Lower leg skin (tissue), 4 donors: Measurements from ENCODE around the gene SPAG7. TPM values are rescaled to one million over a fixed set of nuclear protein-coding genes. Genes with fewer than 3 reads are reported as not detected.
"Not testable (repeated sequence)": the region's sequence is repeated elsewhere in the genome, so short reads cannot be mapped to it uniquely, and the experiment has no call there.

ENCODE experiments used
- DNase-seq, 2 donors: peaks; one replicate each; pipeline ENCODE4 v3.0.0-alpha.2; 2019; ENCODE audit warnings: low spot score in 2 of 2
- H3K4me3 ChIP-seq: fragments of 200-600 bp; sonication (generic); 2 replicates; pipeline ENCODE4 v1.5.1; 2017; ENCODE audit warnings: mild to moderate bottlenecking, low read depth; ENCODE audit not compliant: poor library complexity, severe bottlenecking
- POLR2A ChIP-seq, 2 donors: fragments of 450-650 bp; IDR thresholded peaks; one replicate each; pipeline ENCODE4 v1.6.1; 2016 to 2017; ENCODE audit warnings: antibody characterized with exemption in 2 of 2, mild to moderate bottlenecking in 1 of 2, moderate library complexity in 1 of 2
- WGBS, 2 donors: methylation state at CpG; one replicate each; pipeline ENCODE4 v1.1.5; 2018; 5-methylcytosine and 5-hydroxymethylcytosine counted together
- intact Hi-C: fragments of 100-400 bp; cut with DNase I; formaldehyde crosslinking; loops from one replicate; pipeline ENCODE4 v1.15.0; 2023; ENCODE audit warnings: low total_unique reads
- total RNA-seq, 4 donors: library from RNA; depleted of rRNA; stranded (reverse); fragments of >200 nt; gene quantifications; one replicate each; pipeline ENCODE4 v1.1.0, GENCODE V29; 2016
- TF ChIP-seq, protein P1 (sequence below), 3 donors: fragments of 450-650 bp; IDR thresholded peaks; one replicate each; pipeline ENCODE4 v1.5.1; 2016; ENCODE audit warnings: antibody characterized with exemption in 3 of 3, mild to moderate bottlenecking in 3 of 3, moderate library complexity in 2 of 3

The SPAG7 gene
- total RNA-seq, 4 donors from 2014 or later: 35.1 to 64.0 (median 51.7) TPM

DNA sequence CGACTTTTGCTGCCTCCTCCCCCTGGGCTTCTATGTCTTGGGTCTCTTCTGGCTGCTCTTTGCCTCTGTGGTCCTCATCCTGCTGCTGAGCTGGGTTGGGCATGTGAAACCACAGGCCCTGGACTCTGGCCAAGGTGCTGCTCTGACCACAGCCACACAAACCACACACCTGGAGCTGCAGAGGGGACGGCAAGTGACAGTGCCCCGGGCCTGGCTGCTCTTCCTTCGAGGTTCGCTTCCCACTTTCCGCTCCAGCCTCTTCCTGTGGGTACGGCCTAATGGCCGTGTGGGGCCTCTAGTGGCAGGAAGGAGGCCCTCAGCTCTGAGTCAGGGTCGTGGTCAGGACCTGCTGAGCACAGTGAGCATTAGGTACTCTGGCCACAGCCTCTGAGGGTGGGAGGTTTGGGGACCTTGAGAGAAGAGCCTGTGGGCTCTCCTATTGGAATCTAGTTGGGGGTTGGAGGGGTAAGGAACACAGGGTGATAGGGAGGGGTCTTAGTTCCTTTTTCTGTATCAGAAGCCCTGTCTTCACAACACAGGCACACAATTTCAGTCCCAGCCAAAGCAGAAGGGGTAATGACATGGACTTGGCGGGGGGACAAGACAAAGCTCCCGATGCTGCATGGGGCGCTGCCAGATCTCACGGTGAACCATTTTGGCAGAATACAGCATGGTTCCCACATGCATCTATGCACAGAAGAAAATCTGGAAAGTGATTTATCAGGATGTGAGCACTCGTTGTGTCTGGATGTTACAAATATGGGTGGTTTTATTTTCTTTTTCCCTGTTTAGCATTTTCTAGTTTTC is 33.2 kb downstream of the SPAG7 start:
- intact Hi-C loops: no loop called here
- 25% methylated on average over 14 of the region's 14 CpGs for WGBS, 2 donors
- DNase-seq: no peak
- no peak for TF ChIP-seq POLR2A (IDR thresholded peaks at IDR 0.05)
- TF ChIP-seq, protein P1, sequence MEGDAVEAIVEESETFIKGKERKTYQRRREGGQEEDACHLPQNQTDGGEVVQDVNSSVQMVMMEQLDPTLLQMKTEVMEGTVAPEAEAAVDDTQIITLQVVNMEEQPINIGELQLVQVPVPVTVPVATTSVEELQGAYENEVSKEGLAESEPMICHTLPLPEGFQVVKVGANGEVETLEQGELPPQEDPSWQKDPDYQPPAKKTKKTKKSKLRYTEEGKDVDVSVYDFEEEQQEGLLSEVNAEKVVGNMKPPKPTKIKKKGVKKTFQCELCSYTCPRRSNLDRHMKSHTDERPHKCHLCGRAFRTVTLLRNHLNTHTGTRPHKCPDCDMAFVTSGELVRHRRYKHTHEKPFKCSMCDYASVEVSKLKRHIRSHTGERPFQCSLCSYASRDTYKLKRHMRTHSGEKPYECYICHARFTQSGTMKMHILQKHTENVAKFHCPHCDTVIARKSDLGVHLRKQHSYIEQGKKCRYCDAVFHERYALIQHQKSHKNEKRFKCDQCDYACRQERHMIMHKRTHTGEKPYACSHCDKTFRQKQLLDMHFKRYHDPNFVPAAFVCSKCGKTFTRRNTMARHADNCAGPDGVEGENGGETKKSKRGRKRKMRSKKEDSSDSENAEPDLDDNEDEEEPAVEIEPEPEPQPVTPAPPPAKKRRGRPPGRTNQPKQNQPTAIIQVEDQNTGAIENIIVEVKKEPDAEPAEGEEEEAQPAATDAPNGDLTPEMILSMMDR (IDR thresholded peaks at IDR 0.05): no peak
- H3K4me3 ChIP-seq: no peak overlapping the region

DNA sequence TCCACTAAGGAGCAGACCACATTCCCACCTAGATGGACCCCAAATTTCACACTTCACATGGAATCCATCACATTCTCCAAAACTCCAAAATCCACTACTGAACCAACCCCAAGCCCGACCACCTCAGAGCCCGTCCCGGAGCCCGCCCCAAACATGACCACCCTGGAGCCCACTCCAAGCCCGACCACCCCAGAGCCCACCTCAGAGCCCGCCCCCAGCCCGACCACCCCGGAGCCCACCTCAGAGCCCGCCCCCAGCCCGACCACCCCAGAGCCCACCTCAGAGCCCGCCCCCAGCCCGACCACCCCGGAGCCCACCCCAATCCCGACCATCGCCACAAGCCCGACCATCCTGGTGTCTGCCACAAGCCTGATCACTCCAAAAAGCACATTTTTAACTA is 34.0 kb downstream of the SPAG7 start:
- intact Hi-C loops: no loop called here
- TF ChIP-seq POLR2A (IDR thresholded peaks at IDR 0.05): no peak
- TF ChIP-seq, protein P1 (IDR thresholded peaks at IDR 0.05): no peak
- WGBS, 2 donors: 74 to 81% methylated on average over 11 to 14 of the region's 16 CpGs
- H3K4me3 ChIP-seq: no peak overlapping the region
- no peak for DNase-seq

DNA sequence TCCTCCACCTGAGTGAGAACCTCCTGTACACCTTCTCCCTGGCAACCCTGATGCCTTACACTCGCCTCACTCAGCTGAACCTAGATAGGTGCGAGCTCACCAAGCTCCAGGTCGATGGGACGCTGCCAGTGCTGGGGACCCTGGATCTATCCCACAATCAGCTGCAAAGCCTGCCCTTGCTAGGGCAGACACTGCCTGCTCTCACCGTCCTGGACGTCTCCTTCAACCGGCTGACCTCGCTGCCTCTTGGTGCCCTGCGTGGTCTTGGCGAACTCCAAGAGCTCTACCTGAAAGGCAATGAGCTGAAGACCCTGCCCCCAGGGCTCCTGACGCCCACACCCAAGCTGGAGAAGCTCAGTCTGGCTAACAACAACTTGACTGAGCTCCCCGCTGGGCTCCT is 34.9 kb downstream of the SPAG7 start:
- TF ChIP-seq, protein P1 (IDR thresholded peaks at IDR 0.05): no peak
- TF ChIP-seq POLR2A (IDR thresholded peaks at IDR 0.05): no peak
- intact Hi-C loops: no loop called here
- 92 to 96% methylated on average over 12 of the region's 12 CpGs for WGBS, 2 donors
- H3K4me3 ChIP-seq: no peak overlapping the region
- DNase-seq: no peak

DNA sequence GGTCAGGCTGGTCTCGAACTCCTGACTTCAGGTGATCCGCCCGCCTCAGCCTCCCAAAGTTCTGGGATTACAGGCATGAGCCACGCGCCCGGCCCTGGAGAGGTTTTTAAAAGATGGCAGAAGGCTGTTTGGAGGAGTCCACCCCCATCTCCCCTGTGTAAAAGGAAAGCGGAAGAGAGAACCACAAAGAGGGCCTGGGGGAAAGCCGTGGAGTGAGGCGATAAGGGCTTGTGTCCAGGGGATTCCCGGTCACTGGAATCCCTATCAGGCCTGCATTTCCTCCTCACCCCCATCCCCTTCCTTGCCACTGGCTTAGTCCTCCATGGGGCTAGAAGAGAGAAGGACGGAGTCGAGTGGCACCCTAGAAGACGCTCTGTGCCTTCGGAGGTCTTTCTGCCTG is 35.7 kb downstream of the SPAG7 start, which contains the start of gene GP1BA:
TSS of gene GP1BA (plus strand) at position 315 of the 400 bp plus-strand sequence. CDS start 328 bp downstream, outside the sequence.
- TF ChIP-seq, protein P1 (IDR thresholded peaks at IDR 0.05): no peak
- TF ChIP-seq POLR2A (IDR thresholded peaks at IDR 0.05): no peak
- 71 to 79% methylated on average over 14 of the region's 14 CpGs for WGBS, 2 donors
- intact Hi-C loops: no loop called here
- no peak within 1 kb of the TSS for H3K4me3 ChIP-seq
- no peak for DNase-seq

DNA sequence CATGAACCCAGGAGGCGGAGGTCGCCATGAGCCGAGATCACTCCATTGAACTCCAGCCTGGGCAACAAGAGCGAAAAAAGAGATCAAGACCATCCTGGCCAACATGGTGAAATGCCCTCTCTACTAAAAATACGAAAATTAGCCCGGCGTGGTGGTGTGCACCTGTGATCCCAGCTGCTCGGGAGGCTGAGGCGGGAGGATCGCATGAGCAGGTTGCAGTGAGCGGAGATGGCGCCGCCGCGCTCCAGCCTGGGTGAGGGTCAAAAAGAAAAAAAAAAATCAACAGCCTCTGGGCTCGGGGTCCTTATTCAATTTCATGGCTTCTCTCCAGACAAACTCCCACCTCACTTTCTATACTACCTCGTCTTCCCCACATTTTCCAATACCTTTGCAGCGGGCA is 38.7 kb downstream of the SPAG7 start:
- 97 to 98% methylated on average over 18 of the region's 18 CpGs for WGBS, 2 donors
- DNase-seq: no peak

DNA sequence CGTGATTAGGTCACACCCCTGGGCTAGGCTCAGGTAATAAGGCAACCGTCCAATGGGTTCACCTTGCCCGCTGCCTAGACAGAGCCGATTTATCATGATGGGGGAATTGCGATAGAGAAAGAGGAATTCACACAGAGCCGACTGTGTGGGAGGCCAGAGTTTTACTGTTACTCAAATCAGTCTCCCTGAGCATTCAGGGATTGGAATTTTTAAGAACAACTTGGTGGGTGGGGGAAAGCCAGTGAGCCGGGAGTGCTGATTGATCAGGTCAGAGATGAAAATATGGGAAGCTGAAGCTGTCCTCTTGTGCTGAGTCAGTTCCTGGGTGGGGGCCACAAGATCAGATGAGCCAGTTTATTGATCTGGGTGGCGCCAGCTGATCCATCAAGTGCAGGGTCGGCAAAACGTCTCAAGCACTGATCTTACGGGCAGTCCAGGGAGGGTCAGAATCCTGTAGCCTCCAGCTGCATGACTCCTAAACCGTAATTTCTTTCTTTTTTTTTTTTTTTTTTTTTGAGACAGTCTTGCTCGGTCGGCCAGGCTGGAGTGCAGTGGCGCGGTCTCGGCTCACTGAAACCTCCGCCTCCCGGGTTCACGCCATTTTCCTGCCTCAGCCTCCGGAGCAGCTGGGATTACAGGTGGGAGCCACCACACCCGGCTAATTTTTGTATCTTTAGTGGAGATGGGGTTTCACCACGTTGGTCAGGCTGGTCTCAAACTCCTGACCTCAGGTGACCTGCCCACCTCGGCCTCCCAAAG is 40.9 kb downstream of the SPAG7 start:
- WGBS, 2 donors: 85 to 86% methylated on average over 21 to 24 of the region's 24 CpGs
- DNase-seq: not testable (repeated sequence)

More for the DNA sequence above, 38.7 kb downstream of the SPAG7 start:
- no peak overlapping the region for H3K4me3 ChIP-seq
- intact Hi-C loops: no loop called here
- TF ChIP-seq, protein P1 (IDR thresholded peaks at IDR 0.05): no peak
- no peak for TF ChIP-seq POLR2A (IDR thresholded peaks at IDR 0.05)

More for the DNA sequence above, 40.9 kb downstream of the SPAG7 start:
- intact Hi-C loops, H3K4me3 ChIP-seq: not testable (repeated sequence)
